ENCODE results near the gene CRBN. TPM values are rescaled to one million over a fixed set of nuclear protein-coding genes. Genes with fewer than 3 reads are reported as not detected.

The CRBN gene
- total RNA-seq, 2 donors from 2014 or later = 35.3 to 36.8 TPM

- no peaks in the 10 kb centered on the region for H3K9me3 Mint-ChIP-seq
- H3K27me3 ChIP-seq (ENCODE audit: control insufficient read depth, insufficient read depth, low read length, poor library complexity, severe bottlenecking) = no peaks in the 10 kb centered on the region
- WGBS, 2 experiments (ENCODE audit: insufficient coverage in 1 of 2, insufficient read length in 1 of 2) = 82 to 100% methylated on average over 1 to 2 of the region's 2 CpGs
- H3K36me3 ChIP-seq (ENCODE audit: control insufficient read depth, insufficient read depth, low read length) = no peaks in the 10 kb centered on the region
- peaks cover 6% of the 10 kb centered on the region for H3K27me3 Mint-ChIP-seq (ENCODE audit: insufficient read depth)
- DNase-seq = no peak
- no peak overlapping the region for H3K27ac ChIP-seq (ENCODE audit: low read depth, low read length)
- TF ChIP-seq CTCF (conservative IDR thresholded peaks at IDR 0.05) = no peak
- H3K36me3 Mint-ChIP-seq (ENCODE audit: low read depth) = no peaks in the 10 kb centered on the region
- H3K9me3 ChIP-seq (ENCODE audit: control insufficient read depth, low read length) = no peaks in the 10 kb centered on the region
- no peak overlapping the region for H3K4me3 Mint-ChIP-seq
- no peaks in the 10 kb centered on the region for H3K4me1 ChIP-seq (ENCODE audit: control insufficient read depth, insufficient read depth, low read length)
- H3K4me3 ChIP-seq (ENCODE audit: low read length) = no peak overlapping the region
- no peak overlapping the region for H3K27ac Mint-ChIP-seq
- no peak overlapping the region for H3K9ac ChIP-seq (ENCODE audit: extremely low read depth, low read length, poor library complexity, severe bottlenecking)
- no peaks in the 10 kb centered on the region for H3K4me1 Mint-ChIP-seq
These were observed 61.8 kb downstream of the CRBN start for GRCh38 chr3:3117651-3118050.

- no peak overlapping the region for H3K4me3 Mint-ChIP-seq
- H3K27ac Mint-ChIP-seq = no peak overlapping the region
- H3K9me3 ChIP-seq (ENCODE audit: control insufficient read depth, low read length) = no peaks in the 10 kb centered on the region
- H3K4me3 ChIP-seq (ENCODE audit: low read length) = no peak overlapping the region
- H3K27me3 Mint-ChIP-seq (ENCODE audit: insufficient read depth) = peaks cover 9% of the 10 kb centered on the region
- H3K27me3 ChIP-seq (ENCODE audit: control insufficient read depth, insufficient read depth, low read length, poor library complexity, severe bottlenecking) = peaks cover 12% of the 10 kb centered on the region
- peaks cover 10% of the 10 kb centered on the region for H3K4me1 ChIP-seq (ENCODE audit: control insufficient read depth, insufficient read depth, low read length)
- H3K36me3 ChIP-seq (ENCODE audit: control insufficient read depth, insufficient read depth, low read length) = no peaks in the 10 kb centered on the region
- H3K9me3 Mint-ChIP-seq = no peaks in the 10 kb centered on the region
- no peaks in the 10 kb centered on the region for H3K36me3 Mint-ChIP-seq (ENCODE audit: low read depth)
- DNase-seq = no peak
- H3K9ac ChIP-seq (ENCODE audit: extremely low read depth, low read length, poor library complexity, severe bottlenecking) = no peak overlapping the region
- WGBS, 2 experiments (ENCODE audit: insufficient coverage in 1 of 2, insufficient read length in 1 of 2) = 70% methylated on average over 4 of the region's 4 CpGs; no CpG with 5 or more reads in 1 of the 2 experiments
- TF ChIP-seq CTCF (conservative IDR thresholded peaks at IDR 0.05) = no peak
- H3K4me1 Mint-ChIP-seq = peaks cover 21% of the 10 kb centered on the region
- no peak overlapping the region for H3K27ac ChIP-seq (ENCODE audit: low read depth, low read length)
These were observed 66.3 kb downstream of the CRBN start for GRCh38 chr3:3113042-3113709.

GRCh38 chr3:3110749-3111361 lies 68.6 kb downstream of the CRBN start:
- Histone ChIP-seq H3K4me3 (ENCODE audit: low read length) (no peak overlapping the region), H3K36me3 (ENCODE audit: control insufficient read depth, insufficient read depth, low read length) (no peaks in the 10 kb centered on the region), H3K4me1 (ENCODE audit: control insufficient read depth, insufficient read depth, low read length) (peaks cover 10% of the 10 kb centered on the region), H3K9ac (ENCODE audit: extremely low read depth, low read length, poor library complexity, severe bottlenecking) (peak overlapping the region; percentile 11), H3K27me3 (ENCODE audit: control insufficient read depth, insufficient read depth, low read length, poor library complexity, severe bottlenecking) (peaks cover 22% of the 10 kb centered on the region), H3K27ac (ENCODE audit: low read depth, low read length) (no peak overlapping the region), H3K9me3 (ENCODE audit: control insufficient read depth, low read length) (no peaks in the 10 kb centered on the region)
- TF ChIP-seq CTCF (conservative IDR thresholded peaks at IDR 0.05) = no peak
- Mint-ChIP-seq H3K27me3 (ENCODE audit: insufficient read depth) (peaks cover 10% of the 10 kb centered on the region), H3K27ac (peak overlapping the region; percentile 10), H3K4me1 (peaks cover 21% of the 10 kb centered on the region), H3K4me3 (no peak overlapping the region), H3K36me3 (ENCODE audit: low read depth) (no peaks in the 10 kb centered on the region), H3K9me3 (no peaks in the 10 kb centered on the region)
- 84 to 92% methylated on average over 6 of the region's 7 CpGs for WGBS, 2 experiments (ENCODE audit: insufficient coverage in 1 of 2, insufficient read length in 1 of 2)
- DNase-seq = no peak

Measured in endodermal cell (in vitro differentiated cells).